ENCODE results near the gene AOPEP.

Gene AOPEP

DNA sequence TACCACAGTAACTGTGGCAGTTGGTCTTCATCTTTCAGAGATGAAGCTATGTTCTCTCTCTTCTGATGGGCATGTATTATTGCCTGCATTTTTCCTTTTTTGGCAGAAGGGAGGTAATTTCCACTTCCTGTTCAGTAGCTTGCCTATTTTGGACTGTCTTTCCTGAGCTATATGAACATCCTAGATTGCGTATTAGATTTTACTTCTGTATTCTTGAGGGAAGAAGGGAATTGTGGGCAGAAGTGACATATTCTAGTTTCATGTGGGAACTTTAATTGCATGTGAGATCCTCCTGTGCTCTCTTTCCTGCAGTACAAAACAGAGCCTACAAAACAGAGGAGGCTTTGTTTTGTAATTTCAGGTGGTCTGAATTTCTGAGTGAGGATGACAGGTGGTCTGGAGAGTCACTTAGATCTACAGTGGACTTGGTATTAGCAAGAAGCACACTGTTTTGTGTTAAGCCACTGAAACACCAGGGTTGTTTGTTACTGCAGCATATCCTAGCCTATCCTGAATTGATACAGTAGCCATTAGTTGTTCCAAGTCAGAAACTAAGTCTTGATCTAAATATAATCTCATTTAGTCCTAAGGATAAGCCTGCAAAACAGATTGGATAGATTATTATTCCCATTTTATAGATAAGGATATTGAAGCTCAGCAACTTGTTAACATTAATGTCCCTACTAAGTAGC is 68.1 kb downstream of the AOPEP start:
- DNase-seq = no peak

DNA sequence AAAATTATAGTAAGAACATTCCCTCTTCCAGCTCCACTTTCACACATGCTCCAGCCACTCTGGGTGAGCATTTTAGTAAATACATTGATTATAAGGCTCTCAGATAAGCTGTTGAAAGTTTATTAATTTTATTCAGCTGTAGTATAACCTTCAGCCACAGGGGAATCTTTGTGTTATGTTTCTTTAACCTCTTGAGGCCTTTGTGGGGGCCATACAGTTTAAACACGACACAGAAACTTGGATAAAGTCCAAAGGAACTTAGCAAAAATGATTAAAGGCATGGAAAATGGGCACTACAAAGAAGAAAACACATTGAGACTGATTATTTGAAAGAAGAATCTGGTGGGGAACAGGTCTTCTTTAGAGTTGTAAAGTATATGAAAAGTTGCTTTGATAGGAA is 70.2 kb downstream of the AOPEP start:
- no peak for DNase-seq

DNA sequence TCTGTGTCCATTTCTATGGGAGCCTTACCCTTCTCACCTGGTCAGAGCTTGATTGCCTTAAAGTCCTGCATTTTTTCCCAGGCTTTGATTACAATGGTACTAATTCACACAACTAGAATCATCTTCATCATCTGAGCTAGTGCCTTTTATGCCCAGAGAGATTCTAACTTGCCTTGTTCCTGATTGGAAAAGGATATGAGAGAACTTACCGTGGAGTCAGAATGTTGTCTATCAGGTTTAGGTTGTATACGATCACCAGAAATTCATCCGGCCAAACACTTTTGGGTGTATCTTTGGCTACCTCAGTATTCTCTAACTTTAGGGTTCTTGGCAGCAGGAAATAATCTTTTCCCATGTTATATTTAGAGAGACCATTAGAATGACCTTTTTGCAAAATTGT is 71.7 kb downstream of the AOPEP start:
- no peak for DNase-seq

DNA sequence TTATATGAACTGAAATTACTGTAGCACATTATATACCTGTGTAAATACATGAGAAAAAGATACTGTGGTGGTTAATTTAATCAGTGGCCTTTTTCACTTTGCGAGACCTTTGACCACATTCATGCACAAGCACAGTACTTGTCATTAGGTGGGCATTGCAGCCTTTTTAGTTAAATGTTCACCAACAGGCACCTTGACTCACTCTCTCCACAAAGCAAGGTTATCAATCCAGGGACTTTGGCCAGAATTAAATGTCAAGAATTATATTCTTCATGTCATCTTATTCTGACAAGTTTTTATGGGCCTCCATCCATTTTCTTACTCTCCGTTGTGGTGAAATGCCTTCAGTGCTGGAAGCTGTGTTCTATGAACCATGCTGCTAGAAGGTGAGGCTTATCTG is 72.2 kb downstream of the AOPEP start:
- DNase-seq = no peak

DNA sequence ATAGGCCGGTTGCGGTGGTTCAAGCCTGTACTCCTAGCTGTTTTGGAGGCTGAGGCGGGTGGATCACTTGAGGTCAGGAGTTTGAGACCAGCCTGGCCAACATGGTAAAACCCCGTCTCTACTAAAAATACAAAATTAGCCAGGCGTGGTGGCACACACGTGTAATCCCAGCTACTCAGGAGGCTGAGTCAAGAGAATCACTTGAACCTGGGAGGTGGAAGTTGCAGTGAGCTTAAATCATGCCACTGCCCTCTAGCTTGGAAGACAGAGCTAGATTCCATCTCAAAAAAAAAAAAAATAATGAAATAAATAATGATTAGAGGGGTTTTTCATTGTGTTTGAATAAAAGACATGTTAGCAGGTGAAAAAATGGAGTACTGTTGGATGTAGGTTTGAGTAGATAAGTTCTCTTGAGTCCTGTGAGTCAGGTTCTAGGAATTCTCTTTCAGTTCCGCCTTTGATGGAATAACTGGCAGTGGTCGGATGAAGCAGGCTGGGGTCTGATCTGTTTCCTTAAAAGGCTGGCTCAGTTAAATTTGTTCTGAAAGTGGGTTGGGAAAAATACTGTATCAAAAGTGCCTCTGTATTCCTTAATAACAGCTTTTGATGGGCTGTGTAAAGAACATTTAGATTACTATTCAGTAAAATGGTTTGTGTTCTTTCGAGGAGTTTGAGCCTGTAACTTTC is 73.2 kb downstream of the AOPEP start:
- DNase-seq = no peak

DNA sequence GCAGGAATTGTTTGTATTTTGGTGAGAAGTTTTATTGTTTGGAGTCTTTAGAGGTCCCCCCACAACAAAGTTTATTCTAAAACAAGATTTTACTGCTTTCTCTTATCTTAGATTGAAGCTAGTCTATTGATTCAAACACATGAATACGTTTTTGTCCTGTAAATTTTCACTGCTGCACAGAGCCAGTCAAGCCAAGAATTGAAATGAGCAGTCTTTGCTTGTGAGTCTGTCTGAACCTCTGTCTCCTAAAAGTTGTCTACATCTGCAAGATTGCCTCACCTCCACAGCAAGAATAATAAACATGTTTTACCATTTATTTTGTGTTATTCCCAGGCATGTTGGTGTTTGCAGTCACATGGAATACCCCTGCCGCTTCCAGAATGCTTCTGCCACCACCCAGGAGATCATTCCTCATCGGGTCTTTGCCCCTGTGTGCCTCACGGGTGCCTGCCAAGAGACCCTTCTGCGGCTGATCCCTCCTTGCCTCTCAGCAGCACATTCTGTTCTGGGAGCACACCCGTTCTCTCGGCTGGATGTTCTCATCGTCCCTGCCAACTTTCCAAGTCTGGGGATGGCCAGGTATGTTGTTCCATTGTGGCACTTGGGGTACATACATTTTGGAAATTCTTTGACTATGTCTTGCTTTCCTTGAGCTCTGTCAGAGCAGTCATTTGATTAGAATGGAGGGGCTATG is 74.1 kb downstream of the AOPEP start:
- DNase-seq = no peak

DNA sequence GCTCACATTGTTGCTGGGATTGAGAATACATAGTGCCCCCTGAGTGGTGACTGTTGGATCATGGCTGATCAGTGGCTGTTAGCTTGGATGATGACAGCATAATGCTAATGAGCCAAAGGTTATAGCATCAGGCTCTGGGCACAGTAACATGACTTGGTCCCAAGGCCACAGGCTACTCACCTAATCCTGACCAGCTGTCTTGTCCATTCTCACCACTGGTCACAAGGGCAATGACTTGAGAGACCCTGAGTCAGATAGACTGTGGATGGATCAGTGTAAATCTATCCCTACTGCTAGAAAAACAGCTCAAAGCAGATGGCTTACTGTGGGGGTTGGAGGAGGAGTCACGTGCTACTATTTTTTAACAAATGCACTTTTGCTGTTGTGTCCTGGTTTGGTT is 74.7 kb downstream of the AOPEP start:
- no peak for DNase-seq

DNA sequence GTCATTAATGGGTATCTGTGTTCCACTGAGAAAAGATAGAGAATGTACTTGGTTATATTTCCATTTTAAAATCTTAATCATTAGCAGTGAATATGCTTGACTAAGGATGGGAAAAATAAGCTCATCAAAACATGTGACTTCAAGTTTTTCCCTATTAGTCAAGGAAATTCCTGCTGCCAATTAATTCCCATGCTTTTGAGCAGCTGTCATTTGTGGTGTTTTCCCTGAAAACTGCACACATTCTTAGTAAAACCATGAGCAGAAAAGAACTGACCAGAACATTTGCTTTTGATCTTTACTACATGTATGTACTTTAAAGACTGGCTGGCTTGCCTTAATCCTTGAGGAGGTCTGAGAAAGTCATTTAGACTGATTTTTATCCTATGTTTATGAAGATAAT is 75.2 kb downstream of the AOPEP start:
- DNase-seq = no peak

DNA sequence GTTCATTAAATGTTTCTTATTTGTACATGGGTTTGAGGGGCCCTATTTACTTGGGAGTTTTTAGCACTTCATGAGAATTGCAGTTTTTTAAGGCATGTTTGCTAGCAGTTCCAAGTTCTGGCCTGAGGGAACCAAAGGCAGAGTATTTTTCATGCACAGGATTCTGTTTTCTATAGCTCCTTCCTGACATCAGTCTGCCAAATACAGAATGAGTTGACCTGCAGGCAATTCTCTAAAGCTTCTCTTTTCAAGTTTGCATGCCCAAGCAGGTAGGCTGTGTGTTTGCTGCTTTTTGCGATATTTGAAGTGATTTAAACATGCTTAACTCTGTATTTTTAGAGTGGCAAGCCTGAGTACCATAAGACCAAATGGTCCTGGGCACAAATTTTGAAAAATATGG is 75.8 kb downstream of the AOPEP start:
- DNase-seq = no peak

DNA sequence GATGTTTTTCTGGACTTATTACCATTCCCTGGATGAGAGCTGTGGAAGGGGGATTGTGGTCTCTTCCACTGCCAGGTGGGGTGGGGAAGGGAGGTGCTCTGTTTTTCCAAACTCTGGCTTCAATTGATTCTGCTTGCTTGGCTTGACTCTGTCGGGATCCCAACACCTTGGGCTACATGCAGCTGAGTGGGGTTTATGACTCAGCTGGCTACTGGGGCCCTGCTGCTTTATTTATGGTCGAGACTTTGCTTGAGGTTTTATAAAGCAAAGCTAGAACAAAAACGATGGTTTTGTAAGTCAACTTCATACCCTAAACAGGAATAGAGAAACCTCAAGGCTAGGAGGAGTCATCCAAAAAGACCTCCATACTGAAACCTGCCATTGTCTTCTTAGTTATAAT is 76.3 kb downstream of the AOPEP start:
- DNase-seq = peak in 1 of 5 experiments; percentile 83

DNA sequence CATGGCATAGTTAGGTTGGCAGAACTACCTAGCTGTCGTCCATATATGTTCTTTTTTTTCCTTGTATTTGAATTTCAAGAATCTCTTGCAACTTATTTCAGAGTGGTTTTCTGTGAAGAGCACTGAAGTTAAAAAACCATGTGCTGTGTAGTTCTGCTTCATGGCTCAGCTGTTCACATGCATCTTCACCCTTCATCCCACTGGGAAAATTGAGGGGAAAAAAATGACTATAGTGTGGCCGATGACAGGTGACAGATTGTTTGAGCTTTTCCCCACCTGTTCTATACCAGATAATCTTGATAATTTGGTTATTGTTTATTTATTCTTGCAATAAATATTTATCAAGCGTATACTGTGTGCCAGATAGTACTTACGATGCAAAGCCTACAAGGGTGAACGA is 77.8 kb downstream of the AOPEP start:
- DNase-seq = no peak

DNA sequence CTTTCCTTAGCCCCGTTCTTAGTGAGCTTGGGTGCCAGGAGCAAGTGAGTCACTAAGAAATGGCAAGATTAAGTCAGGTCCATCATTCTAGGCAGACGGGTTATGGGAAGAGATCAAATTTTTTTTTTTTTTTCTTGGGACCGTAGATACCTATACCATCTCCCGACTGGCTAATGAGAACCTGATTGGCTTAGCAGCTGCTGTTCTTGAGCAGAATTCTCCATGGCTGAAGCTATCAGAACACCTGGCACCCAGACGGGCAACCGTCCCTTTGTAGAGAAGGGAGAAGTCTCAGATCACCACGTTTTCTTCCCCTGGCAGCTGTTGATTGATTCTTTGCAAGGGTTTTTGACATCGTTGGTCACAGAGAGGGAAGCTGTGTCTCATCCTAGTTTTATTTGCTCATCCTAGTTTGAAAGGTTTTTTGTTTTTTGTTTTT is 78.6 kb downstream of the AOPEP start:
- no peak for DNase-seq

DNA sequence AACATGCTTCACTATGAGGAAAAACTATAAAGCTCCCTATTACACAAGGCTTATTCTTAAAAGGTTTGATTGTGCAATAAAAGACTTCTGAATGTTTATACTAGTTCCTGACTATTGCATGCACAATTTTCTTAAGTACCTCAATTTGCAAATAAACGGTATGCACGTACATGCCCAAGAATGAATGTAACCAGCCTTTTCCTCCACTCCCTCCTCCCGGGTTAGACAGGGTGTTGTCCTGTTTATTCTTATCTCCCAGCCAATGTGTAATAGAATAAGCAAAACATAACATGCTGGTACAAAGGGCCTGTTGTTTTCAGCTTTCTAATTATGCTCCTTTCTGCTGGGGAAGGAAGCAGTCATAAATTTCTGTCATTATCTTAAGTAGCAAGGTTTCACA is 79.1 kb downstream of the AOPEP start:
- no peak for DNase-seq

DNA sequence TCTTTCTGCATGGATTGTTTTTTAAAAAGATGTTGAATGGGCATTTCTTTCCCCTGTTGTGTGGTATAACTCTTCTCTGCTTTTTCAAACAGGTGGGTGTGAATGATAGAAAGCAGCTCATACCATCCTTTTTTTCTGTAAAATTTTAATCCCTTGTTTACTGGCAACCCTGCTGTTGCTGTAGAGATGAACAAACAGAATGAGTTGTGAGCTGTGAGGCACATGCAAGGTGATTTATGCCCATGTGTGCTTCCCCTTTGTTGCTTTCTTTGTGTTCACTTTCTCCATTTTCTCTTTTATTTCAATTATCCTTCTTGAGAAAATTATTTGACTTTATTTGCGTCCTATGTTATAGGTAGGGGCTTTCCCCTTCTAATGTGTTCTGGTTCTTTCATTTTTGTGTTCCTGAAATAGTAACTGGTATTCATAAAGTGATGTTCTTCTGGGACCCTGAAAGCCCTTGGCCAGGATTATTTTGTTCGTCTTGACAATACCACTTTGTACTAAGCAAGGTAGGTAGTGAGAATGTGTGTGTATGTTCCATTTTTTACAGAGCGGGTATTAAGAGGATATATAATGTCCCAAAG is 79.9 kb downstream of the AOPEP start:
- no peak for DNase-seq

DNA sequence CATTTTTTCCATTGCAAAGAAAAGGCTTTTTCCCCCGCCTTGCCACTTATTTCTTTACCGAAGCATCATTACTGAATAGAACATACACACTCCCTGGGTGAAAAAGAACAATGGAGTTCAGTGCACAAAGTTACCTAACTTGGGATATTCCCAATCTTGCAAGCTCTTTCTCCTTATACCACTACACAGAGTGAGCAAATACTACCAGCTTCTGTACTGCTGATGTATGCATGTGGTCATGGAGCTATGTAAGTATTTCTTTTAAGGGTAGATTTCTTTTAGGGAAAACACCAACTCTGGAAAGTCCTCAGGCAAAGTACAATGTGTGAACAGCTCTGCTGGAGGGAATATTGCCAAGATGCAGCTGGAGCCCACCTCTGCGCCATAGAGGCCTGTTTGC is 81.1 kb downstream of the AOPEP start:
- no peak for DNase-seq

DNA sequence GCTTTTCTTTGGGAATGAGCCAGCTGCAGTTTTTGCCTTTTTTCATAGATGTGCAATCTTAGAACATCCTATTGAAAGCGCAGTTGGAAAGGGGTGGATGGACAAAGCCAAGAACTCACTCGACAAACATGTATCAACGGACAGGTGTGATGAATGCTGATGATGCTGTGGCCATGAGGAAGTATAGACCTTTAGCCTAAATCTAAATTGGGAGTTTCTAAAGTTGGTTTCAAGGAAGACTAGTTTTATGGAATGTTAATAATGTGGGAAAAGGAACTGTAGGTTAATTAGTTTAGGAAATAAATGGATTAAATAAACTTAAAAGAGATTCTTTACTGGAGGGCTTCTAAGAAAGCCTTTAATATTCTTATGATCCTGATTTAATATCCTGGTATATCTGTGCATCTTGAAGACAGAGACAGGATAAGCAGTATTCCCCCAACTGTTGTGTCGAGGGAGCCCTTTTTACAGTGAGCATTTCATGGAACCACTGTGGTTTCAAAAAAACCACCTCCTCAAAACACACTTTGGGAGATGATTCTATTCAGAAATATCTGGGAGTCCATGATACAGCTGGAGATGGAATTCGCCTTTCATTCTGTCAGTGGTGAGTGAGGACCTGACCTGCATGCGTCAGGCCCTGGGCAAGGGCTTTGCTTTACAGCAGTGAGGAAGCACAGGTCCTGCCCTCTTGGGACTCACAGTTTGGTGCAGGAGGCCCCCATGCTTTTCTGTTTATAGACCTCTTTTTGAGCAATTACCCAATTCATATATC is 82.6 kb downstream of the AOPEP start:
- DNase-seq = no peak

DNA sequence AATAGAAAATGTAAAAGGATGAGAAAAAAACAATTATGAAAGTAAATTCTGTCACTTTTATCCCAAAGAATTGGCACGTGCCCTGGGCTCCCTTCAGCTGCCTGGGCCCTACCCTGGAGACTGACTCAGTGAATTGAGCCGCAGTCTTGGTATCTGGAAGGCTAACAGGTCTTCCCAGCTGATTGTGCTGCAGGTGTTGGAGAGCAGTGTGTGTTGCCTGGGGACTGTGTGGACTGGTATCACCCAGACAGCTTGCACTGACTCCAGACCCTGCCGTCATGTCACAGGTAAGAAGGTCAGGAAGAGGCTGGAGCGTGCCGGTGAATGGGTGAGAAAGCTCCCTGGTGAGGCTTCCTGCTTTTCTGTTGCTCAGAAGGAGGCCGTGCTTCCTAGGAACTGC is 83.3 kb downstream of the AOPEP start:
- no peak for DNase-seq

DNA sequence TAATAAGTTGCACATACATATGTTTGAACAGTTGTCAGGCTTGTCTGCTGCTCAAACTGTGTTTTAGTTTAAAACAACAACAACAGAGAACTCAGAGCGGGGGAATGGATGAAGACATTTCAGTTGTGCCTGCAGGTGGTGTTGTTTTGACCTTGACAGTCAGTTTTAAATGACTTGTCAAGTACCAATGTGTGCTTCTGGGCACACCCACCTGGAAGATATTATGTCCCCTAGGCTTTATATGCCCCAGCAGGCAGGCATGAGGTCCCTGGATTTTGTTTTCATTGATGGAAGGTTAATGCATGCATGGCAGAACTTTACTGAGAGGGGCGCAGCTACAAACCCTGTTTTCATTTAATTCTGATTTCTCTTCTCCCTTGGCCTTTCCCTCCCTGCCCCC is 84.6 kb downstream of the AOPEP start:
- no peak for DNase-seq

DNA sequence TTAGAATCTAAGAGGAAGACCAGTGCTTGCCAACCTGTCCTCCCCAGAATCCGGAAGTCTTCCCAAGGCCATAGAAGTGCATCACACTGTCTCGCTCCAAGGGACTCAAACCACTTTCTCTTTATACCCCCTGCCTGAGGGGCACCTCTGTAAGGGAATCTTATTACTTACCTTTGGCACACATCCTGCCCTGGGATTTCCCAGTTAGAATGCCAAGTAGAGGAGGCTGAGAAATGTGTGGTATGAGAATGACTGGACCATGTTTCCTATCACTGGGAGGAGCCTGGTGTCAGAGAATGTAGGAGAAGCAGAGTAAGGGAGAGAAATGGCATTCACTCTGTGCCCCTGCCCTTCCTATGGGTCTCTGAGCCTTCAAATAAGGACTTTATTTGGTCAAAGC is 85.8 kb downstream of the AOPEP start:
- DNase-seq = no peak

DNA sequence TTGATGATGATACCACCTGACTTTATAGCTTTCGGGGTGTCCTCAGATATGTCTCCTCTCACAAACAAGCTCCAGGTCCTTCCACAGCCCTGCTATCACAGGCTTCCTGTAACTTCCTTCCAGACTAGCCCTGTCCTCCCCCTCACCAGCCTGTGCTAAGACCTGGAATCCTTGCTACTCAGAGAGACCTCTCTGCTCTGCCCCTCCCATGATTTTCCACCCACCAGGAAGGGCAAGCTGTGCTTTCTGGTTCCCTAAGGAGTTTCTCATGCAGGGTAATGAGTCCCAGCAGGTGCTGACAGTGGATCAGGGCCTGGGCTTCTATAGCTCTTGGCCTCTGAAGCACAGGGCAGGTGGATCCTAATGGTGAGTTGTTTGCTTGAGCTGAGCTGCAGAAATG is 86.9 kb downstream of the AOPEP start:
- DNase-seq = no peak

DNA sequence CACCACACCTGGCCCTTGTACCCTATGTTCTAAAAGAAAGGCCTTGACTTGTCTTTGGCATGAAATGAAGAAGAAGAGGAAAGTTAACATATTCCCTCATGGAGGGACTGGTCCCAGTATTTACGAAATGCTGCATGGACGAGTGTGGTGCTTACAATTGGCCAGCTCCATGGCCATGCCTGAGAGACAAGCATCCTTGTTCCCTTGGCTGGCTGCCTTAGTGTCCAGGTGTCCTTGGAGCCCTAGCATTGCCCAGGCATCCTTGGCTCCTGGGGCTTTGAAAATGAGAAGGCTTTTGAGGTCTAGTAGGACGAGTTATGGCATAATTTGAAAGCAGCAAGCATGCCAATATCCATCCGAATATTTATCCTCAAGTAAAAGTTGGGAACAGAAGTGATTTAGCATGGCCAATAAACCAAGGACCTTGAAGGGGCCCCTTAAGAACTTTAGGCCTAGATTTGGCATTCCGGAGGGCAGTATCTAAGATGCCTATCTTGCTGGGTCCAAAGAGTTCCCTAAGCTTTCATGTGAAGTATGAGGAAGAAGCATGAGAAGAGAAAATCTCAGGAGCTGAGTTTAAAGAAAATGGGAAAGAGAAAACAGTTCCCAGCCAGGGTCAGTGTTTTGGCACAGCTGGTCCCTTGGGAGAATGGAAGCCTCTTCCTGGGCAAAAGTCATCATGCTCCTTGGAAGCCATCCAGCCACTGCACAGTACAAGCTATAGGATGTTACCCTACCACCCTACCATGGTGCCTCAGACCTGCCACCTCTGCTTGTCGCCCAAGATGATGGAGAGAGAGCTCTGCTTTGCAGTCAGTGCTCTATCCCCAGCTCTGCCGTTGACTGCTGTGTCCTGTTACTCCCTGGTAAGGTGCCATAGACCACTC is 91.0 kb downstream of the AOPEP start:
- DNase-seq = no peak

DNA sequence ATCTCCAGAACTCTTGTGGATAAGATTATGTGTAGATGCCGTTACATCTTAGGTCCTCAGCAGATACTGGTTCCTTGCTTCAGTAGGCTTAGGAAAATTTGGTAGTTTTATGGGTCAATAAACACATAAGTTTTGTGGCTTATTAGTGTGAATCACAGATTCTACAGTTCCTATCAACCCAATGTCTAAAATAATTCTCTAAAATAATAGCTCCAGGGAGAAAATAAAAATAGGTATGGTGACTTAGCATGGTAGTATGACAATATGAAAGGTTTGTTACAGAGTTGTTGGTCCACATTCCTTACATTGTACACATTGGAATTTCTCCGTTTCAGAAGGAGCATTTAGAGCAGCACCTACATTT is 91.7 kb downstream of the AOPEP start:
- DNase-seq = no peak

Measured in T-helper 2 cell (primary cell).